ENCODE measurements around the gene RUNX2.

RUNX2 gene

GRCh38 chr6:45686841-45687569, 358.9 kb downstream of the RUNX2 start:
- no peak for DNase-seq

- DNase-seq: no peak
These were observed 359.4 kb downstream of the RUNX2 start for GRCh38 chr6:45687570-45687969.

GRCh38 chr6:45688180-45688579, 360.1 kb downstream of the RUNX2 start:
- DNase-seq: no peak

GRCh38 chr6:45689926-45690615, 361.9 kb downstream of the RUNX2 start:
- DNase-seq: no peak

GRCh38 chr6:45690846-45691245, 362.7 kb downstream of the RUNX2 start:
- no peak for DNase-seq

GRCh38 chr6:45691426-45691825, 363.3 kb downstream of the RUNX2 start:
- DNase-seq: no peak

GRCh38 chr6:45692021-45692420, 363.9 kb downstream of the RUNX2 start:
- no peak for DNase-seq

GRCh38 chr6:45696738-45697137, 368.6 kb downstream of the RUNX2 start:
- DNase-seq: no peak

GRCh38 chr6:45697605-45698004, 369.5 kb downstream of the RUNX2 start:
- DNase-seq: peak; percentile 57

GRCh38 chr6:45698046-45698445, 369.9 kb downstream of the RUNX2 start:
- no peak for DNase-seq

GRCh38 chr6:45699663-45700062, 371.5 kb downstream of the RUNX2 start:
- DNase-seq: no peak

GRCh38 chr6:45702849-45703739, 375.0 kb downstream of the RUNX2 start:
- no peak for DNase-seq

- DNase-seq: no peak
These were observed 376.1 kb downstream of the RUNX2 start for GRCh38 chr6:45704056-45704800.

- DNase-seq: no peak
These were observed 377.2 kb downstream of the RUNX2 start for GRCh38 chr6:45705137-45705855.

GRCh38 chr6:45706319-45706718, 378.2 kb downstream of the RUNX2 start:
- no peak for DNase-seq

GRCh38 chr6:45707176-45707575, 379.0 kb downstream of the RUNX2 start:
- no peak for DNase-seq

- DNase-seq: no peak
These were observed 381.7 kb downstream of the RUNX2 start for GRCh38 chr6:45709781-45710220.

GRCh38 chr6:45710304-45710821, 382.2 kb downstream of the RUNX2 start:
- no peak for DNase-seq

- no peak for DNase-seq
These were observed 383.9 kb downstream of the RUNX2 start for GRCh38 chr6:45712076-45712475.

- DNase-seq: no peak
These were observed 384.7 kb downstream of the RUNX2 start for GRCh38 chr6:45712786-45713185.
